WTC11 (cell line): Measurements from ENCODE around the gene SRMS. TPM values are rescaled to one million over a fixed set of nuclear protein-coding genes. Genes with fewer than 3 reads are reported as not detected.
"Not testable (repeated sequence)": the region's sequence is repeated elsewhere in the genome, so short reads cannot be mapped to it uniquely, and the experiment has no call there.

Experiments used
- ATAC-seq: fragments of 200-7000 bp; cut with Tn5 transposase; 2 replicates; pipeline ENCODE4 v1.10.0; 2021; ENCODE audit warnings: mild to moderate bottlenecking, moderate library complexity
- CTCF ChIA-PET: fragments of 300-600 bp; sonication (Branson Sonifier 250); formaldehyde crosslinking; loops from one replicate; lab custom pipeline; 2021; ENCODE audit warnings: antibody characterized with exemption; lab: Charles Lee
- POLR2A ChIA-PET: fragments of 350-600 bp; sonication (Branson Sonifier 250); formaldehyde crosslinking; loops from one replicate; lab custom pipeline; 2021; ENCODE audit warnings: antibody characterized with exemption; lab: Charles Lee
- DNase-seq: peaks from one replicate; pipeline ENCODE4 v3.0.0; 2021; ENCODE audit warnings: low spot score
- H3K27ac Mint-ChIP-seq: 2 replicates; pipeline ENCODE4 v1.8.0; 2021; ENCODE audit warnings: mixed read lengths
- H3K27me3 Mint-ChIP-seq: 2 replicates; pipeline ENCODE4 v1.8.0; 2021; ENCODE audit warnings: low read depth, mild to moderate bottlenecking, moderate library complexity, mixed read lengths
- H3K36me3 Mint-ChIP-seq: 2 replicates; pipeline ENCODE4 v1.8.0; 2021; ENCODE audit warnings: mixed read lengths
- H3K4me1 Mint-ChIP-seq: 2 replicates; pipeline ENCODE4 v1.8.0; 2022; ENCODE audit warnings: mixed read lengths
- H3K4me3 Mint-ChIP-seq: 2 replicates; pipeline ENCODE4 v1.8.0; 2021; ENCODE audit warnings: mild to moderate bottlenecking, moderate library complexity, mixed read lengths
- H3K9me3 Mint-ChIP-seq: 2 replicates; pipeline ENCODE4 v1.8.0; 2021; ENCODE audit warnings: mixed read lengths
- ELF4 ChIP-seq: sonication (generic); formaldehyde crosslinking; IDR thresholded peaks from 2 replicates; pipeline ENCODE4 v1.8.1; 2022; ENCODE audit warnings: low read depth, mild to moderate bottlenecking, moderate library complexity, missing genetic modification reagents
- EMX1 ChIP-seq: fragments of 250-450 bp; sonication (Bioruptor Pico); IDR thresholded peaks from 2 replicates; pipeline ENCODE4 v1.8.0; 2021; ENCODE audit warnings: mild to moderate bottlenecking
- ESRRA ChIP-seq: sonication (generic); formaldehyde crosslinking; IDR thresholded peaks from 2 replicates; pipeline ENCODE4 v1.8.1; 2022; ENCODE audit warnings: mild to moderate bottlenecking, missing genetic modification reagents, borderline replicate concordance
- FOXK1 ChIP-seq: sonication (generic); formaldehyde crosslinking; IDR thresholded peaks from 2 replicates; pipeline ENCODE4 v1.8.0; 2022; ENCODE audit warnings: mild to moderate bottlenecking, moderate library complexity, missing genetic modification reagents
- GTF2I ChIP-seq: fragments of 250-450 bp; sonication (Bioruptor Pico); conservative IDR thresholded peaks from 2 replicates; pipeline ENCODE4 v1.4.0; 2021; ENCODE audit warnings: mild to moderate bottlenecking
- PRRX2 ChIP-seq: fragments of 250-450 bp; sonication (Bioruptor Pico); IDR thresholded peaks from 2 replicates; pipeline ENCODE4 v1.8.0; 2021; ENCODE audit warnings: mild to moderate bottlenecking
- TEAD4 ChIP-seq: sonication (generic); formaldehyde crosslinking; IDR thresholded peaks from 2 replicates; pipeline ENCODE4 v1.8.0; 2022; ENCODE audit warnings: mild to moderate bottlenecking, missing genetic modification reagents
- TP53 ChIP-seq: sonication (generic); formaldehyde crosslinking; IDR thresholded peaks from 2 replicates; pipeline ENCODE4 v1.8.1; 2023; ENCODE audit warnings: mild to moderate bottlenecking, missing genetic modification reagents
- ZNF121 ChIP-seq: sonication (generic); formaldehyde crosslinking; IDR thresholded peaks from 2 replicates; pipeline ENCODE4 v1.8.0; 2023; ENCODE audit warnings: missing genetic modification reagents
- ZNF138 ChIP-seq: sonication (generic); formaldehyde crosslinking; conservative IDR thresholded peaks from 2 replicates; pipeline ENCODE4 v1.8.1; 2022; ENCODE audit warnings: mild to moderate bottlenecking, moderate library complexity, missing genetic modification reagents
- ZNF232 ChIP-seq: sonication (generic); formaldehyde crosslinking; IDR thresholded peaks from 2 replicates; pipeline ENCODE4 v1.8.0; 2022; ENCODE audit warnings: mild to moderate bottlenecking, missing genetic modification reagents
- ZNF317 ChIP-seq: sonication (generic); formaldehyde crosslinking; IDR thresholded peaks from 2 replicates; pipeline ENCODE4 v1.8.1; 2023; ENCODE audit warnings: low read depth, mild to moderate bottlenecking, moderate library complexity, missing genetic modification reagents, borderline replicate concordance
- total RNA-seq: library from RNA; stranded (reverse); gene quantifications from 3 replicates; pipeline ENCODE4 v1.2.3, GENCODE V29; 2021
- TF ChIP-seq, protein P1 (sequence below): sonication (generic); formaldehyde crosslinking; IDR thresholded peaks from 2 replicates; pipeline ENCODE4 v1.8.1; 2022; ENCODE audit warnings: mild to moderate bottlenecking, missing genetic modification reagents, moderate library complexity, borderline replicate concordance
- TF ChIP-seq, protein P2 (sequence below): fragments of 250-450 bp; sonication (Bioruptor Pico); IDR thresholded peaks from 2 replicates; pipeline ENCODE4 v2.1.2; 2022; ENCODE audit warnings: mild to moderate bottlenecking, moderate library complexity
- TF ChIP-seq, protein P3 (sequence below): sonication (generic); formaldehyde crosslinking; IDR thresholded peaks from 2 replicates; pipeline ENCODE4 v1.8.1; 2023; ENCODE audit warnings: mild to moderate bottlenecking, missing genetic modification reagents
- TF ChIP-seq, protein P4 (sequence below): sonication (generic); formaldehyde crosslinking; IDR thresholded peaks from 2 replicates; pipeline ENCODE4 v1.8.0; 2023; ENCODE audit warnings: missing genetic modification reagents
- TF ChIP-seq, protein P5 (sequence below): sonication (generic); formaldehyde crosslinking; IDR thresholded peaks from 2 replicates; pipeline ENCODE4 v1.8.1; 2023; ENCODE audit warnings: mild to moderate bottlenecking, moderate library complexity, missing genetic modification reagents

SRMS gene
- total RNA-seq, 1 experiment from 2014 or later: 0.26 TPM

DNA sequence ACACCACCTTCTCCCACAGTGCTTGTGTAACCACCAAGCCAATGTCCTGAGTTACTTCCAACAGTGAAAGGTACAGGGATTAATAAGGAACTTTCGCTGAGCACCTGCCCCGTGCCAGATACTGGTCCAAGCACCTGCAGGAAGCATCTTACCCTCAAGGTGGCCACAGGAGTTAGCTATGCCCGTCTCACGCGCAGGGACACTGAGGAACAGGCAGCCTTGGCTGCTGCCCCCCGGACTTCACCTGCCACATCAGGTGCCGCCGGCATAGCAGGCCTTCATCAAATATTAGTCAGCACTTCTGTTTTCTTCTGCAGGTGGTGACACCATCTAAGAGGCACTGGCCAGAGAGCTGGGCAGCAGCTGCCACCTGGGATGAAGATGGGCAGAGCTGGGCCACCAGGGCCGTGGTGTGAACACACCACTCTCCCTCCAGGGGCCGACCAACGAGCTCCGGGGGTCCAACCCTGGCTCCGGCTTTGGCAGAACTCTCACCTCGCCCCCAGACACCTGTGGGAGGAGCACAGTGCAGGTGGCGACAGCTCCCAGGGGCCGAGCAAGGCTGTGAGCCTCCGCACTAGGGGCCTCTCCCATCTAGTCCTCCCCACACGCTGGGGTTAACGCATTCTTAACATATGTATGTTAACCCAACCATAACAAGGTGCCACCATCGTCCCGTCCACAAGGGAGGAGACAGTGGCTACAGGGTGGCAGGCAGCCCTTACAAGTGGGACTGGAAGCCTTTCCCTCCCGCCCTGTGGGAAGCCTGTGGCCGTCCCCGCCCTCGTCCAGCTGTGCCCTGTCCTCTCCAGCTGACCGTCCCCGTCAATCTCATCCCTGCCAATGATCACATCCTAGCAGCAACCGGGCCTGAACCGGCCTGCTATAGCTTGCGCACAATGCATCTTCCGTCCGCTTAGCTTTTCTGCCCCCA is 29.9 kb downstream of the SRMS start:
- CTCF ChIA-PET: interaction anchor here (1.3 to 1.4 kb wide), 2 partner anchors 20 to 21 kb away, joined by 8 to 11 read pairs; partner anchors contain the start of gene PTK6
- H3K27ac Mint-ChIP-seq: peak overlapping the region; percentile 2; the same call in 1 of the 2 replicates
- DNase-seq (no peak), ATAC-seq (no peak)
- H3K36me3 Mint-ChIP-seq: peaks cover 6% of the 10 kb centered on the region
- H3K4me3 Mint-ChIP-seq: no peak overlapping the region
- peaks cover 8% of the 10 kb centered on the region; the same call in 1 of the 2 replicates for H3K9me3 Mint-ChIP-seq
- peaks cover 14% of the 10 kb centered on the region for H3K4me1 Mint-ChIP-seq
- POLR2A ChIA-PET: no interaction called here
- TF ChIP-seq ZNF138 (CRISPR knock-in tag) (no peak), ELF4 (CRISPR knock-in tag) (no peak), ESRRA (no peak), GTF2I (CRISPR knock-in tag) (no peak), ZNF317 (no peak), EMX1 (CRISPR knock-in tag) (no peak), FOXK1 (CRISPR knock-in tag) (no peak)
- TF ChIP-seq, protein P1, sequence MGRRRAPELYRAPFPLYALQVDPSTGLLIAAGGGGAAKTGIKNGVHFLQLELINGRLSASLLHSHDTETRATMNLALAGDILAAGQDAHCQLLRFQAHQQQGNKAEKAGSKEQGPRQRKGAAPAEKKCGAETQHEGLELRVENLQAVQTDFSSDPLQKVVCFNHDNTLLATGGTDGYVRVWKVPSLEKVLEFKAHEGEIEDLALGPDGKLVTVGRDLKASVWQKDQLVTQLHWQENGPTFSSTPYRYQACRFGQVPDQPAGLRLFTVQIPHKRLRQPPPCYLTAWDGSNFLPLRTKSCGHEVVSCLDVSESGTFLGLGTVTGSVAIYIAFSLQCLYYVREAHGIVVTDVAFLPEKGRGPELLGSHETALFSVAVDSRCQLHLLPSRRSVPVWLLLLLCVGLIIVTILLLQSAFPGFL (CRISPR knock-in tag): no peak
- H3K27me3 Mint-ChIP-seq: peaks cover 12% of the 10 kb centered on the region

DNA sequence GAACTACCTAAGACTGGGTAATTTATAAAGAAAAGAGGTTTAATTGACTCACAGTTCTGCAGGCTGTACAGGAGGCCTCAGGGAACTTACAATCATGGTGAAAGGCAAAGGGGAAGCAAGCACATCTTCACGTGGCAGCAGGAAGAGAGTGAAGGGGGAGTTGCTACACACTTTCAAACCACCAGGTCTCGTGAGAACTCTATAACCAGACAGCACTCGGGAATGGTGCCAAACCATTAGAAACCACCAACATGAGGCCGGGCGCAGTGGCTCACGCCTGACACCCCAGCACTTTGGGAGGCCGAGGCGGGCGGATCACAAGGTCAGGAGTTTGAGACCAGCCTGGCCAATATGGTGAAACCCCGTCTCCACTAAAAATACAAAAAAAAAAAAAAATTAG is 33.0 kb downstream of the SRMS start:
- H3K4me1 Mint-ChIP-seq: peaks cover 11% of the 10 kb centered on the region
- H3K9me3 Mint-ChIP-seq, POLR2A ChIA-PET, H3K27ac Mint-ChIP-seq, H3K4me3 Mint-ChIP-seq, ATAC-seq, DNase-seq, H3K27me3 Mint-ChIP-seq, CTCF ChIA-PET, H3K36me3 Mint-ChIP-seq: not testable (repeated sequence)

DNA sequence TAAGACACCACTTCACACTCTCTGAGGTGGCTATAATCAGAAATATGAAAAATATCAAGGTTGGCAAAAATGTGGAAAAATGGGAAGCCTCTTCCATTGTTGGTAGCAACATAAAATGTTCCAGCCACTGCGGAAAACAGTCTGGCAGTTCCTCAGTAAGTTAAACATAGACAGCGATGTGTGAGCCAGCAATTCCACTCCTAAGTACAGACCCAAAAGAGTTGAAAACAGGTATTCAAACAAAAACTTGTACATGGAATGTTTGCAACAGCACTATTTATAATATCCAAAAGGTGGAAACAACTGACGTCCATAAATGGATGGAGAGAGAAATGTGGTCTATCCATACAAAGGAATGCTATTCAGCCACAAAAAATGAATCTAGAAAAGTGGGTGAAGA is 34.3 kb downstream of the SRMS start:
- Mint-ChIP-seq H3K4me3 (no peak overlapping the region), H3K4me1 (0 out of 2 replicates have a peak, but pooled peaks cover under 1% of the 10 kb centered on the region), H3K36me3 (no peaks in the 10 kb centered on the region), H3K9me3 (peaks cover 6% of the 10 kb centered on the region; the same call in 1 of the 2 replicates), H3K27ac (no peak overlapping the region), H3K27me3 (peaks cover 7% of the 10 kb centered on the region)
- ChIA-PET POLR2A (no interaction called here), CTCF (no interaction called here)
- DNase-seq (no peak), ATAC-seq (no peak)
- TF ChIP-seq ZNF317 (no peak), EMX1 (CRISPR knock-in tag) (no peak), PRRX2 (CRISPR knock-in tag) (no peak), ESRRA (no peak), ZNF232 (CRISPR knock-in tag) (no peak), ZNF121 (CRISPR knock-in tag) (no peak), TEAD4 (no peak), TP53 (CRISPR knock-in tag) (no peak)
- TF ChIP-seq, protein P2, sequence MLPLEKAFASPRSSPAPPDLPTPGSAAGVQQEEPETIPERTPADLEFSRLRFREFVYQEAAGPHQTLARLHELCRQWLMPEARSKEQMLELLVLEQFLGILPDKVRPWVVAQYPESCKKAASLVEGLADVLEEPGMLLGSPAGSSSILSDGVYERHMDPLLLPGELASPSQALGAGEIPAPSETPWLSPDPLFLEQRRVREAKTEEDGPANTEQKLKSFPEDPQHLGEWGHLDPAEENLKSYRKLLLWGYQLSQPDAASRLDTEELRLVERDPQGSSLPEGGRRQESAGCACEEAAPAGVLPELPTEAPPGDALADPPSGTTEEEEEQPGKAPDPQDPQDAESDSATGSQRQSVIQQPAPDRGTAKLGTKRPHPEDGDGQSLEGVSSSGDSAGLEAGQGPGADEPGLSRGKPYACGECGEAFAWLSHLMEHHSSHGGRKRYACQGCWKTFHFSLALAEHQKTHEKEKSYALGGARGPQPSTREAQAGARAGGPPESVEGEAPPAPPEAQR (CRISPR knock-in tag): no peak
- TF ChIP-seq, protein P3, sequence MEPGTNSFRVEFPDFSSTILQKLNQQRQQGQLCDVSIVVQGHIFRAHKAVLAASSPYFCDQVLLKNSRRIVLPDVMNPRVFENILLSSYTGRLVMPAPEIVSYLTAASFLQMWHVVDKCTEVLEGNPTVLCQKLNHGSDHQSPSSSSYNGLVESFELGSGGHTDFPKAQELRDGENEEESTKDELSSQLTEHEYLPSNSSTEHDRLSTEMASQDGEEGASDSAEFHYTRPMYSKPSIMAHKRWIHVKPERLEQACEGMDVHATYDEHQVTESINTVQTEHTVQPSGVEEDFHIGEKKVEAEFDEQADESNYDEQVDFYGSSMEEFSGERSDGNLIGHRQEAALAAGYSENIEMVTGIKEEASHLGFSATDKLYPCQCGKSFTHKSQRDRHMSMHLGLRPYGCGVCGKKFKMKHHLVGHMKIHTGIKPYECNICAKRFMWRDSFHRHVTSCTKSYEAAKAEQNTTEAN (CRISPR knock-in tag): no peak
- TF ChIP-seq, protein P4, sequence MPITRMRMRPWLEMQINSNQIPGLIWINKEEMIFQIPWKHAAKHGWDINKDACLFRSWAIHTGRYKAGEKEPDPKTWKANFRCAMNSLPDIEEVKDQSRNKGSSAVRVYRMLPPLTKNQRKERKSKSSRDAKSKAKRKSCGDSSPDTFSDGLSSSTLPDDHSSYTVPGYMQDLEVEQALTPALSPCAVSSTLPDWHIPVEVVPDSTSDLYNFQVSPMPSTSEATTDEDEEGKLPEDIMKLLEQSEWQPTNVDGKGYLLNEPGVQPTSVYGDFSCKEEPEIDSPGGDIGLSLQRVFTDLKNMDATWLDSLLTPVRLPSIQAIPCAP (CRISPR knock-in tag): no peak
- TF ChIP-seq, protein P5, sequence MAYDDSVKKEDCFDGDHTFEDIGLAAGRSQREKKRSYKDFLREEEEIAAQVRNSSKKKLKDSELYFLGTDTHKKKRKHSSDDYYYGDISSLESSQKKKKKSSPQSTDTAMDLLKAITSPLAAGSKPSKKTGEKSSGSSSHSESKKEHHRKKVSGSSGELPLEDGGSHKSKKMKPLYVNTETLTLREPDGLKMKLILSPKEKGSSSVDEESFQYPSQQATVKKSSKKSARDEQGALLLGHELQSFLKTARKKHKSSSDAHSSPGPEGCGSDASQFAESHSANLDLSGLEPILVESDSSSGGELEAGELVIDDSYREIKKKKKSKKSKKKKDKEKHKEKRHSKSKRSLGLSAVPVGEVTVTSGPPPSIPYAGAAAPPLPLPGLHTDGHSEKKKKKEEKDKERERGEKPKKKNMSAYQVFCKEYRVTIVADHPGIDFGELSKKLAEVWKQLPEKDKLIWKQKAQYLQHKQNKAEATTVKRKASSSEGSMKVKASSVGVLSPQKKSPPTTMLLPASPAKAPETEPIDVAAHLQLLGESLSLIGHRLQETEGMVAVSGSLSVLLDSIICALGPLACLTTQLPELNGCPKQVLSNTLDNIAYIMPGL (CRISPR knock-in tag): no peak
